Endothelial cell of umbilical vein (primary cell): ENCODE results near the gene NEU2. TPM values are rescaled to one million over a fixed set of nuclear protein-coding genes. Genes with fewer than 3 reads are reported as not detected.

Experiments used
- BruUV-seq: library from RNA; stranded (reverse); fragments of 400-500 nt; replicated peaks from 2 replicates; lab custom pipeline; 2021; lab: Mats Ljungman, UMichigan
- CTCF ChIA-PET: fragments of 300-600, 350-600 bp; sonication (Branson Sonifier 250); formaldehyde crosslinking; loops from one replicate; lab custom pipeline; 2021; ENCODE audit warnings: antibody characterized with exemption, inconsistent platforms; lab: Charles Lee
- POLR2A ChIA-PET: fragments of 300-600, 350-600 bp; sonication (Branson Sonifier 250); formaldehyde crosslinking; loops from one replicate; lab custom pipeline; 2021; ENCODE audit warnings: antibody characterized with exemption, inconsistent platforms; lab: Charles Lee
- DNase-seq: peaks from one replicate; pipeline ENCODE4 v3.0.0-alpha.2; 2011; ENCODE audit warnings: low read depth, low spot score
- FAIRE-seq: peaks from 2 replicates; lab custom pipeline; 2011; peaks lifted over from hg19 to GRCh38; lab: Jason Lieb, UNC
- H2AFZ ChIP-seq: 2 replicates; pipeline ENCODE4 v1.6.0; 2012; ENCODE audit warnings: low read depth, low read length, control low read depth, inconsistent platforms
- H3K27ac ChIP-seq: 2 replicates; pipeline ENCODE4 v1.5.1; 2011; ENCODE audit warnings: low read depth, mild to moderate bottlenecking, control low read depth, low read length, moderate library complexity; ENCODE audit not compliant: insufficient read depth
- H3K27me3 ChIP-seq, 2 experiments: 2 replicates each; pipeline versions ENCODE4 v1.6.0 to v1.6.1; 2011; ENCODE audit warnings: low read length in 2 of 2, mixed read lengths in 1 of 2; ENCODE audit not compliant: control insufficient read depth in 2 of 2, insufficient read depth in 2 of 2
- H3K36me3 ChIP-seq, 2 experiments: 2 replicates in 1 of 2; 3 replicates in 1 of 2; pipeline ENCODE4 v1.5.1; 2011; ENCODE audit warnings: low read length in 2 of 2, mild to moderate bottlenecking in 1 of 2, moderate library complexity in 1 of 2; ENCODE audit not compliant: control insufficient read depth in 2 of 2, insufficient read depth in 2 of 2; ENCODE audit errors: extremely low read depth in 1 of 2
- H3K4me1 ChIP-seq: 3 replicates; pipeline ENCODE4 v1.5.1; 2011; ENCODE audit warnings: mild to moderate bottlenecking, low read length; ENCODE audit not compliant: control insufficient read depth, insufficient read depth; ENCODE audit errors: extremely low read depth
- H3K4me2 ChIP-seq: 2 replicates; pipeline ENCODE4 v1.6.1; 2011; ENCODE audit warnings: low read length, control low read depth, mixed read lengths; ENCODE audit not compliant: insufficient read depth
- H3K4me3 ChIP-seq, 3 experiments: fragments of 200-600 bp in 1 of 3; sonication (generic), shearing (Covaris generic) in 1 of 3; replicated peaks in 1 of 3; 2 replicates each; pipeline ENCODE4 v1.5.1; 2011 to 2016; ENCODE audit warnings: control low read depth in 3 of 3, low read length in 3 of 3, mild to moderate bottlenecking in 2 of 3, inconsistent platforms in 1 of 3, low read depth in 1 of 3, moderate library complexity in 1 of 3; ENCODE audit not compliant: insufficient read depth in 1 of 3
- H3K79me2 ChIP-seq: 2 replicates; pipeline ENCODE4 v1.6.0; 2012; ENCODE audit warnings: low read length, inconsistent platforms; ENCODE audit not compliant: control insufficient read depth, insufficient read depth
- H3K9ac ChIP-seq: replicated peaks from 2 replicates; pipeline ENCODE3; 2011; ENCODE audit warnings: low read length, control low read depth; ENCODE audit not compliant: insufficient read depth; ENCODE audit errors: extremely low read depth
- H3K9me1 ChIP-seq: replicated peaks from 3 replicates; pipeline ENCODE4 v1.6.0; 2011; ENCODE audit warnings: mild to moderate bottlenecking, low read length; ENCODE audit not compliant: control insufficient read depth, insufficient read depth; ENCODE audit errors: extremely low read depth
- H3K9me3 ChIP-seq: replicated peaks from 2 replicates; pipeline ENCODE4 v1.5.1; 2012; ENCODE audit warnings: low read length, inconsistent platforms; ENCODE audit not compliant: control insufficient read depth, insufficient read depth
- H4K20me1 ChIP-seq: replicated peaks from 2 replicates; pipeline ENCODE3; 2011; ENCODE audit warnings: mild to moderate bottlenecking, low read length; ENCODE audit not compliant: control insufficient read depth, insufficient read depth; ENCODE audit errors: extremely low read depth
- EZH2 ChIP-seq: IDR thresholded peaks from 2 replicates; pipeline ENCODE4 v1.6.1; 2012; ENCODE audit warnings: borderline replicate concordance, low read depth, mild to moderate bottlenecking, moderate library complexity, low read length, inconsistent platforms; ENCODE audit not compliant: severe bottlenecking
- FOS ChIP-seq: IDR thresholded peaks from 2 replicates; pipeline ENCODE4 v1.6.1; 2011; ENCODE audit warnings: mild to moderate bottlenecking, low read length, moderate library complexity, borderline replicate concordance; ENCODE audit not compliant: insufficient read depth
- GATA2 ChIP-seq: IDR thresholded peaks from 2 replicates; pipeline ENCODE4 v1.7.0; 2011; ENCODE audit warnings: low read depth, mild to moderate bottlenecking, moderate library complexity, mixed read lengths, low read length; ENCODE audit not compliant: insufficient read length, insufficient read depth
- JUN ChIP-seq: IDR thresholded peaks from 2 replicates; pipeline ENCODE4 v1.6.1; 2011; ENCODE audit warnings: borderline replicate concordance, low read depth; ENCODE audit not compliant: insufficient read length, insufficient read depth
- MYC ChIP-seq: IDR thresholded peaks from one replicate; pipeline ENCODE4 v1.6.1; 2011; ENCODE audit warnings: mild to moderate bottlenecking, low read depth, low read length
- POLR2A ChIP-seq: IDR thresholded peaks from 2 replicates; pipeline ENCODE4 v1.6.1; 2012; ENCODE audit warnings: low read depth, mild to moderate bottlenecking, control low read depth, low read length
- POLR2AphosphoS5 ChIP-seq: IDR thresholded peaks from 2 replicates; pipeline ENCODE4 v1.6.1; 2012; ENCODE audit warnings: low read depth, mild to moderate bottlenecking, control low read depth, low read length, moderate library complexity; ENCODE audit not compliant: insufficient read depth
- dilution Hi-C: fragments of 300-500 bp; cut with MboI; formaldehyde crosslinking; loops from one replicate; pipeline ENCODE4 v1.15.0; 2019; ENCODE audit warnings: low sequenced_read_pairs; ENCODE audit not compliant: extremely low pct_ligation_motif_present
- intact Hi-C: fragments of 100-400 bp; cut with micrococcal nuclease; formaldehyde crosslinking; loops from one replicate; pipeline ENCODE4 v1.10.0; 2022
- polyA plus RNA-seq, 4 experiments: library from polyadenylated mRNA; depleted of rRNA in 3 of 4; stranded (reverse) in 3 of 4; unstranded in 1 of 4; fragments of >200 nt; gene quantifications; 2 replicates each; pipeline versions ENCODE4 v1.2.1 to v1.2.3, GENCODE V29; 2011 to 2012; ENCODE audit warnings: missing spikeins in 1 of 4
- total RNA-seq: library from RNA; stranded (reverse); gene quantifications from 2 replicates; pipeline ENCODE4 v1.2.3, GENCODE V29; 2021
- TF ChIP-seq, protein P1 (sequence below), 2 donors: IDR thresholded peaks; 1 replicate in 1 of 2; 2 replicates in 1 of 2; pipeline ENCODE4 v1.5.1; 2011; ENCODE audit warnings: low read length in 2 of 2, mild to moderate bottlenecking in 2 of 2, moderate library complexity in 2 of 2, control low read depth in 1 of 2, inconsistent platforms in 1 of 2, low read depth in 1 of 2; ENCODE audit not compliant: insufficient read depth in 1 of 2; ENCODE audit errors: extremely low read depth in 1 of 2
- TF ChIP-seq, protein P2 (sequence below): IDR thresholded peaks from 2 replicates; pipeline ENCODE4 v1.6.1; 2011; ENCODE audit not compliant: insufficient read depth, insufficient read length

The NEU2 gene
- total and polyA plus RNA-seq, 2 donors (not counting 3 experiments of a cell fraction or from before 2014, with no cell fraction given), result not detected

DNA sequence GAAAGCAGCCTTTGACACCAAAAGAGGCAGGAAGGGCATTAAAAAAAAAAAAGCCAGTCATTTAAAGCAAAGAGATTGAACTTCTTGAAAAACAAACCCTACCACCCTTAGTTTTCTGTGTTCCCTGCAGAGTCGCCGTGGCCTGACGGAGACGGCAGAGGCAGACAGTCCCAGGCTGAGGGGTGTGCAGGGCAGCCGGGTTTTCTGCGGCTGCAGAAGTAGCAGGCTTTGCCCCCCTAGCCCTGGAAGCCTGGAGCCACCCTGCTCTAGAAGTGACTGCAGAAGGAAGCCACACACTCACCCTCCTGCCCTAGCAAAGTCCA is 30.4 kb downstream of the NEU2 start:
- Histone ChIP-seq H3K4me2 (no peak overlapping the region), H3K4me3 (no peak overlapping the region), H3K27me3 (no peaks in the 10 kb centered on the region), H3K9me1 (no peaks in the 10 kb centered on the region), H3K9me3 (no peaks in the 10 kb centered on the region), H3K4me1 (peaks cover 36% of the 10 kb centered on the region), H3K27ac (no peak overlapping the region), H3K9ac (no peak overlapping the region), H2AFZ (no peak overlapping the region), H3K79me2 (peaks cover 36% of the 10 kb centered on the region), H4K20me1 (no peaks in the 10 kb centered on the region), H3K36me3 (peaks cover 0 to 4% of the 10 kb centered on the region in 2 experiments)
- ChIA-PET POLR2A (no interaction called here), CTCF (interaction anchor here (1.4 kb wide), 1 partner anchor 13 kb away, joined by 3 read pairs; no protein-coding TSS in a partner anchor)
- FAIRE-seq, result no peak
- dilution Hi-C loops, result no loop called here
- TF ChIP-seq POLR2A (no peak), MYC (no peak), JUN (no peak), EZH2 (no peak), GATA2 (no peak), POLR2AphosphoS5 (no peak), FOS (no peak)
- TF ChIP-seq, protein P1, sequence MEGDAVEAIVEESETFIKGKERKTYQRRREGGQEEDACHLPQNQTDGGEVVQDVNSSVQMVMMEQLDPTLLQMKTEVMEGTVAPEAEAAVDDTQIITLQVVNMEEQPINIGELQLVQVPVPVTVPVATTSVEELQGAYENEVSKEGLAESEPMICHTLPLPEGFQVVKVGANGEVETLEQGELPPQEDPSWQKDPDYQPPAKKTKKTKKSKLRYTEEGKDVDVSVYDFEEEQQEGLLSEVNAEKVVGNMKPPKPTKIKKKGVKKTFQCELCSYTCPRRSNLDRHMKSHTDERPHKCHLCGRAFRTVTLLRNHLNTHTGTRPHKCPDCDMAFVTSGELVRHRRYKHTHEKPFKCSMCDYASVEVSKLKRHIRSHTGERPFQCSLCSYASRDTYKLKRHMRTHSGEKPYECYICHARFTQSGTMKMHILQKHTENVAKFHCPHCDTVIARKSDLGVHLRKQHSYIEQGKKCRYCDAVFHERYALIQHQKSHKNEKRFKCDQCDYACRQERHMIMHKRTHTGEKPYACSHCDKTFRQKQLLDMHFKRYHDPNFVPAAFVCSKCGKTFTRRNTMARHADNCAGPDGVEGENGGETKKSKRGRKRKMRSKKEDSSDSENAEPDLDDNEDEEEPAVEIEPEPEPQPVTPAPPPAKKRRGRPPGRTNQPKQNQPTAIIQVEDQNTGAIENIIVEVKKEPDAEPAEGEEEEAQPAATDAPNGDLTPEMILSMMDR (IDR thresholded peaks at IDR 0.05; ENCODE audit: extremely low read depth in 1 of 2, insufficient read depth in 1 of 2, low read depth in 1 of 2, low read length in 2 of 2), result no peak
- TF ChIP-seq, protein P2, sequence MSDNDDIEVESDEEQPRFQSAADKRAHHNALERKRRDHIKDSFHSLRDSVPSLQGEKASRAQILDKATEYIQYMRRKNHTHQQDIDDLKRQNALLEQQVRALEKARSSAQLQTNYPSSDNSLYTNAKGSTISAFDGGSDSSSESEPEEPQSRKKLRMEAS, result no peak
- no TSS peak for BruUV-seq
- intact Hi-C loops, result no loop called here
- DNase-seq, result no peak
